Measurements from ENCODE around the gene CECR2. TPM values are rescaled to one million over a fixed set of nuclear protein-coding genes. Genes with fewer than 3 reads are reported as not detected.

The CECR2 gene
- total RNA-seq, 8 experiments from 2014 or later: 0.09 to 18.4 (median 6.5) TPM

- in situ Hi-C loops (cut with MboI; ENCODE audit: low pct_unique_long_range_greater_than_20kb in 2 of 9, low sequenced_read_pairs in 9 of 9, unreplicated experiment in 9 of 9): no loop called here
- H3K27ac ChIP-seq: no peak overlapping the region
- WGBS, 10 experiments: 46 to 100% (median 94%) methylated on average over 2 to 7 of the region's 11 CpGs; no CpG with 5 or more reads in 1 of the 10 experiments
- H3K4me1 ChIP-seq (replicated peaks in 1 of 2): no peaks in the 10 kb centered on the region
- no peak for ATAC-seq (replicated peaks in 6 of 8)
- no peak overlapping the region for H3K4me3 ChIP-seq
Measured at GRCh38 chr22:17347724-17348123, 21.5 kb upstream of the CECR2 start.

- ATAC-seq (replicated peaks in 6 of 8): no peak
- no peak overlapping the region for H3K4me3 ChIP-seq
- H3K4me1 ChIP-seq (replicated peaks in 1 of 2): no peaks in the 10 kb centered on the region
- H3K27ac ChIP-seq: no peak overlapping the region
- 7 to 91% (median 71%) methylated on average over 2 to 14 of the region's 14 CpGs for WGBS, 10 experiments
- in situ Hi-C loops (cut with MboI; ENCODE audit: low pct_unique_long_range_greater_than_20kb in 2 of 9, low sequenced_read_pairs in 9 of 9, unreplicated experiment in 9 of 9): no loop called here
Measured at GRCh38 chr22:17348464-17349103, 20.7 kb upstream of the CECR2 start.

- H3K4me1 ChIP-seq (replicated peaks in 1 of 2): no peaks in the 10 kb centered on the region
- H3K27ac ChIP-seq: no peak overlapping the region
- 6 to 100% (median 87%) methylated on average over 1 to 10 of the region's 10 CpGs for WGBS, 10 experiments
- ATAC-seq (replicated peaks in 6 of 8): no peak
- H3K4me3 ChIP-seq: no peak overlapping the region
- in situ Hi-C loops (cut with MboI; ENCODE audit: low pct_unique_long_range_greater_than_20kb in 2 of 9, low sequenced_read_pairs in 9 of 9, unreplicated experiment in 9 of 9): no loop called here
Measured at GRCh38 chr22:17349172-17349571, 20.1 kb upstream of the CECR2 start.

- 0 to 100% (median 78%) methylated on average over 1 to 3 of the region's 3 CpGs; no CpG with 5 or more reads in 2 of the 10 experiments for WGBS, 10 experiments
- H3K27ac ChIP-seq: no peak overlapping the region
- no peak overlapping the region for H3K4me3 ChIP-seq
- in situ Hi-C loops (cut with MboI; ENCODE audit: low pct_unique_long_range_greater_than_20kb in 2 of 9, low sequenced_read_pairs in 9 of 9, unreplicated experiment in 9 of 9): no loop called here
- H3K4me1 ChIP-seq (replicated peaks in 1 of 2): no peaks in the 10 kb centered on the region
- ATAC-seq (replicated peaks in 6 of 8): no peak
Measured at GRCh38 chr22:17350292-17350691, 19.0 kb upstream of the CECR2 start.

- no peak overlapping the region for H3K4me3 ChIP-seq
- no peak overlapping the region for H3K27ac ChIP-seq
- no peaks in the 10 kb centered on the region for H3K4me1 ChIP-seq (replicated peaks in 1 of 2)
- no peak for ATAC-seq (replicated peaks in 6 of 8)
- in situ Hi-C loops (cut with MboI; ENCODE audit: low pct_unique_long_range_greater_than_20kb in 2 of 9, low sequenced_read_pairs in 9 of 9, unreplicated experiment in 9 of 9): no loop called here
- WGBS, 10 experiments: 30 to 100% (median 77%) methylated on average over 2 to 4 of the region's 4 CpGs; no CpG with 5 or more reads in 1 of the 10 experiments
Measured at GRCh38 chr22:17352798-17353197, 16.5 kb upstream of the CECR2 start.

- in situ Hi-C loops (cut with MboI; ENCODE audit: low pct_unique_long_range_greater_than_20kb in 2 of 9, low sequenced_read_pairs in 9 of 9, unreplicated experiment in 9 of 9): no loop called here
Measured at GRCh38 chr22:17357688-17358087, 11.6 kb upstream of the CECR2 start.

GRCh38 chr22:17358415-17358814, 10.8 kb upstream of the CECR2 start:
- Histone ChIP-seq H3K4me3 (no peak overlapping the region), H3K4me1 (replicated peaks in 1 of 2) (peaks cover 0 to 13% of the 10 kb centered on the region in 2 donors), H3K27ac (peak overlapping the region in 1 of 2 donors; percentile 43)
- in situ Hi-C loops (cut with MboI; ENCODE audit: low pct_unique_long_range_greater_than_20kb in 2 of 9, low sequenced_read_pairs in 9 of 9, unreplicated experiment in 9 of 9): no loop called here
- WGBS, 10 experiments: 0 to 57% (median 26%) methylated on average over 2 to 9 of the region's 9 CpGs
- peak in 5 of 8 experiments; percentile 63 to 85 (median 70) for ATAC-seq (replicated peaks in 6 of 8)

More at GRCh38 chr22:17357688-17358087, 11.6 kb upstream of the CECR2 start:
- peak in 1 of 8 experiments; percentile 16 for ATAC-seq (replicated peaks in 6 of 8)
- no peak overlapping the region for H3K4me3 ChIP-seq
- WGBS, 10 experiments: 0 to 100% (median 86%) methylated on average over 1 to 2 of the region's 2 CpGs; no CpG with 5 or more reads in 3 of the 10 experiments
- H3K4me1 ChIP-seq (replicated peaks in 1 of 2): peaks cover 0 to 13% of the 10 kb centered on the region in 2 donors
- H3K27ac ChIP-seq: no peak overlapping the region

- Histone ChIP-seq H3K4me3 (no peak overlapping the region), H3K27ac (no peak overlapping the region), H3K4me1 (replicated peaks in 1 of 2) (peaks cover 0 to 13% of the 10 kb centered on the region in 2 donors)
- in situ Hi-C loops (cut with MboI; ENCODE audit: low pct_unique_long_range_greater_than_20kb in 2 of 9, low sequenced_read_pairs in 9 of 9, unreplicated experiment in 9 of 9): no loop called here
- ATAC-seq (replicated peaks in 6 of 8): no peak
- WGBS, 10 experiments: 6 to 80% (median 51%) methylated on average over 1 to 4 of the region's 4 CpGs; no CpG with 5 or more reads in 2 of the 10 experiments
Measured at GRCh38 chr22:17359501-17359900, 9.8 kb upstream of the CECR2 start.

GRCh38 chr22:17366329-17366728, 2.9 kb upstream of the CECR2 start:
- 38 to 95% (median 59%) methylated on average over 2 to 11 of the region's 13 CpGs; no CpG with 5 or more reads in 2 of the 10 experiments for WGBS, 10 experiments
- Histone ChIP-seq H3K4me1 (replicated peaks in 1 of 2) (peaks cover 3 to 8% of the 10 kb centered on the region in 2 donors), H3K27ac (no peak overlapping the region), H3K4me3 (no peak overlapping the region)
- ATAC-seq (replicated peaks in 6 of 8): no peak
- in situ Hi-C loops (cut with MboI; ENCODE audit: low pct_unique_long_range_greater_than_20kb in 2 of 9, low sequenced_read_pairs in 9 of 9, unreplicated experiment in 9 of 9): no loop called here

GRCh38 chr22:17366830-17367229, 2.4 kb upstream of the CECR2 start:
- Histone ChIP-seq H3K27ac (no peak overlapping the region), H3K4me1 (replicated peaks in 1 of 2) (peaks cover 8% of the 10 kb centered on the region in 2 donors), H3K4me3 (no peak overlapping the region)
- WGBS, 10 experiments: 0 to 47% (median 20%) methylated on average over 1 to 8 of the region's 11 CpGs; no CpG with 5 or more reads in 4 of the 10 experiments
- peak in 1 of 8 experiments; percentile 29 for ATAC-seq (replicated peaks in 6 of 8)
- in situ Hi-C loops (cut with MboI; ENCODE audit: low pct_unique_long_range_greater_than_20kb in 2 of 9, low sequenced_read_pairs in 9 of 9, unreplicated experiment in 9 of 9): no loop called here

GRCh38 chr22:17368144-17368543, 1.1 kb upstream of the CECR2 start:
- no peak for ATAC-seq (replicated peaks in 6 of 8)
- Histone ChIP-seq H3K4me1 (replicated peaks in 1 of 2) (peaks cover 8 to 9% of the 10 kb centered on the region in 2 donors), H3K4me3 (peak overlapping the region; percentile 59 to 92 (median 67)), H3K27ac (peak overlapping the region; percentile 97 to 100)
- 0% methylated on average over 1 to 5 of the region's 7 CpGs; no CpG with 5 or more reads in 5 of the 10 experiments for WGBS, 10 experiments
- in situ Hi-C loops (cut with MboI; ENCODE audit: low pct_unique_long_range_greater_than_20kb in 2 of 9, low sequenced_read_pairs in 9 of 9, unreplicated experiment in 9 of 9): no loop called here

- in situ Hi-C loops (cut with MboI; ENCODE audit: low pct_unique_long_range_greater_than_20kb in 2 of 9, low sequenced_read_pairs in 9 of 9, unreplicated experiment in 9 of 9): no loop called here
- ATAC-seq (replicated peaks in 6 of 8): peak in 7 of 8 experiments; percentile 20 to 79 (median 74)
- peak overlapping the region; percentile 59 to 92 (median 67) for H3K4me3 ChIP-seq
- whole genome bisulfite sequencing, 10 experiments: 0 to 5% (median 0%) methylated on average over 1 to 8 of the region's 64 CpGs; no CpG with 5 or more reads in 3 of the 10 experiments
- H3K4me1 ChIP-seq (replicated peaks in 1 of 2): peaks cover 9 to 10% of the 10 kb centered on the region in 2 donors
- H3K27ac ChIP-seq: peak overlapping the region; percentile 97 to 100
Measured at GRCh38 chr22:17368554-17369438, 464 bp upstream of the CECR2 start.

Data from motor neuron (in vitro differentiated cells).